IPS-15b (cell line): Measurements from ENCODE around the gene BLACAT1.
"Not testable (repeated sequence)": the region's sequence is repeated elsewhere in the genome, so short reads cannot be mapped to it uniquely, and the experiment has no call there.

Experiments
- H3K27me3 ChIP-seq: one replicate; pipeline ENCODE4 v1.6.1; 2013; ENCODE audit warnings: low read length; ENCODE audit not compliant: control insufficient read depth, insufficient read depth
- H3K36me3 ChIP-seq: one replicate; pipeline ENCODE4 v1.6.1; 2013; ENCODE audit warnings: low read length; ENCODE audit not compliant: control insufficient read depth, insufficient read depth
- H3K4me1 ChIP-seq: one replicate; pipeline ENCODE4 v1.6.1; 2013; ENCODE audit warnings: mild to moderate bottlenecking, low read length; ENCODE audit not compliant: control insufficient read depth, insufficient read depth
- H3K4me3 ChIP-seq: one replicate; pipeline ENCODE4 v1.5.1; 2013; ENCODE audit warnings: low read depth, low read length
- H3K9ac ChIP-seq: one replicate; pipeline ENCODE4 v1.6.1; 2013; ENCODE audit warnings: low read depth, mild to moderate bottlenecking, low read length
- H3K9me3 ChIP-seq: one replicate; pipeline ENCODE4 v1.6.1; 2013; ENCODE audit warnings: mild to moderate bottlenecking, low read length; ENCODE audit not compliant: control insufficient read depth, insufficient read depth

Gene BLACAT1

DNA sequence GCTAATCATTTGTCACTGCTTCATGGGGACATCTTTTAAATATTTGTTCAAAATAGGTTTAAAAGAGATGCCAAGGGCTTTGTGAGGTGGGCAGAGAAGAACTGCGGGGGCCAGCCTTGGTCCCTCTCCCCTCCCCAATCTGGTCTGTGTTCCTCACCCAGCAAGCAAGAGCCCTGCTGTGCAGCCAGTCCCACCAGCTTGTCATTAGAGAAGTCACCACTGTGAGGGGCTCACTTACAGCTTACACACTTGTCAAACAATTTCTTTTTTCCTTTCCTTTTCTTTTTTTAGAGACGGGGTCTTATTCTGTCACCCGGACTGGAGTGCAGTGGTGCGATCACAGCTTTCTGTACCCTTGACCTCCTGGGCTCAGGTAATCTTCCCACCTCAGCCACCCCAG, 38.3 kb upstream of the BLACAT1 start:
- H3K4me1 ChIP-seq: peaks cover 24% of the 10 kb centered on the region
- no peaks in the 10 kb centered on the region for H3K36me3 ChIP-seq
- H3K4me3 ChIP-seq: no peak overlapping the region
- H3K9me3 ChIP-seq: no peaks in the 10 kb centered on the region
- no peak overlapping the region for H3K9ac ChIP-seq
- peaks cover 5% of the 10 kb centered on the region for H3K27me3 ChIP-seq

DNA sequence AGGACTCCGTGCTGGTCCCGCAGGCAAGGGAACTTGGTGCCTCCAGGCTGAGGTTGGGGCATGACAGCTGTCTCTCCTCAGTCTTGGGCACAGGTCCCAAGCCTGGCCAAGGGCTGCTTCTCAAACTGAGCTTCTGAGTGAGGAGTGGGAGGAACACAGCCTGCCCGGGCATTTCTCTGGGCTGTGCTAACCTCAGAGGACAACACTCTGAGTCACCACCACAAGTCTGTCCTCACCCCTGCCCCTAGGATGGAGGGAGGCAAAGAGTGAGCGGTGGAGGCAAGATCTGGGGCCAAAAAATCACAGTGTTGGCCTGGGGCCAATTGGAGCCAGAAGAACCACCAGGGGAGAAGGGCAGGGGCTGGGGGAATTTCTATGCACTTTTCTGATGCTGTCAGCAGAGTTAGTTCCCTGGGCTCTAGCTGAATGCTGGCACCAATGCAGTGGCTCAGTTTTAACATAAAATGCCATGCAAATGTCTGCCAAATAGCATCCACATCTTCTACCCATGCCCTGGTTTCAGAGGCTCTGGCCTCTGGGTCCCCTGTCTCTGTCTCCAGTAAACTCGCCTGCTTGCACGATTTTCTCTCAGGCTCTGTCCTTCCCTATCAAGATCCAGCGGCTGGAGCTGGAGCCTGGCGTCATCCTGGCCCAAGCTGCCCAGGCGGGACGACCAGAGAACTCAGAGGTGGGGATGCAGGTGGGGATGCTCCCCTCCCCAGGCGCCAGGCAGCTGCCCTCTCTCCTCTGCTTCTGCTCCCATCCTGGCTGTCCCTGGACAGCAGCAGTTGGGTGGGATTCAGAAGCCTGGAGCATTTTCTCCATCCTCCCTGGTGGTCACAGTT, 37.6 kb upstream of the BLACAT1 start:
- Histone ChIP-seq H3K4me3 (no peak overlapping the region), H3K27me3 (peaks cover 5% of the 10 kb centered on the region), H3K4me1 (peaks cover 24% of the 10 kb centered on the region), H3K9ac (no peak overlapping the region), H3K36me3 (no peaks in the 10 kb centered on the region), H3K9me3 (no peaks in the 10 kb centered on the region)

DNA sequence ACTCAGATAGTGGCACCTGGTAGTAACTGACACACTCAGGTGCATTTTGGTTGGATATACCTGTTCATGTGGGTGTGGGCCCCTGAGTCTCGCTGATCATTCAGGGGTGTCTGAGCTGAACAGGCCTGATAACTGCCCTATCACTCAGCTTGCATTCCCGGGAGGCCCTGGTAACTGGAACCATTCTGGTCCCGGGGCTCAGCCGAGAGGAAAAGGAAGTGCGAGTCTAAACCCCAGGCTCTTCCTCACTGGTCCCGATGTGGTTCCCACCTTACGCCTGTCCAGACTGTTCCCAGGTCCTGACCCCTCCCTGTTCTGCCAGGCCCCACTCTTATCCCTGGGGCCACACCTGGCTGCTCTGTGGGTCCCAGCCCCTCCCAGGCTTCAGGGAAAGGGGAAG, 36.9 kb upstream of the BLACAT1 start:
- no peak overlapping the region for H3K9ac ChIP-seq
- H3K4me1 ChIP-seq: peaks cover 24% of the 10 kb centered on the region
- H3K4me3 ChIP-seq: no peak overlapping the region
- no peaks in the 10 kb centered on the region for H3K9me3 ChIP-seq
- H3K27me3 ChIP-seq: peaks cover 5% of the 10 kb centered on the region
- no peaks in the 10 kb centered on the region for H3K36me3 ChIP-seq

DNA sequence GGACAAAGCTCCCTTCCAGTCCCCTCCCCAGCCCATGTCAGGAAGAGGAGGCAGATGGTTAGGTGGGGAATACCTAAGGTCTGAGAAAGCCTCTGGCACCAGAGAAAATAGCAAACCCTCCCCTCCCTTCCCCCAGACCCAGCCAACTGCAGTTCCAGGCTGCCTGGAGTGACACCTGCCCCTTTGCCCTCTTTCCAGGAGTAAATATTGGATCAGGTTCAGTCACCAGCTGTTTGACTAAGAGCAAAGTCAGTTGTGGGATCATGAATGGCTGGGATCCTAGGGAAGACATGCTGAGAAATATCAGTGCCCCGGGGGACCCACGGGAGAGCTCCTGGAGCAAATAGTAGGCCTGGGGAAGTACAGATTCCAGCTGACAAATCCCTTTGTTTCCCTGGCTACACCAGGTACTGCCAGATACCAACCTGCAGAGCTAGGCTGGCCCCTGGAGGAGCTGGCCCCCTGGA, 36.4 kb upstream of the BLACAT1 start:
- Histone ChIP-seq H3K9ac (no peak overlapping the region), H3K4me1 (peaks cover 24% of the 10 kb centered on the region), H3K27me3 (peaks cover 2% of the 10 kb centered on the region), H3K4me3 (no peak overlapping the region), H3K9me3 (no peaks in the 10 kb centered on the region), H3K36me3 (no peaks in the 10 kb centered on the region)

- Histone ChIP-seq H3K9me3 (no peaks in the 10 kb centered on the region), H3K4me3 (no peak overlapping the region), H3K4me1 (peaks cover 24% of the 10 kb centered on the region), H3K36me3 (no peaks in the 10 kb centered on the region), H3K27me3 (peaks cover 2% of the 10 kb centered on the region), H3K9ac (no peak overlapping the region)
Measured at GRCh38 chr1:205491794-205492193, 35.9 kb upstream of the BLACAT1 start.

GRCh38 chr1:205488074-205488723, 32.4 kb upstream of the BLACAT1 start:
- H3K4me1 ChIP-seq: peaks cover 19% of the 10 kb centered on the region
- no peaks in the 10 kb centered on the region for H3K9me3 ChIP-seq
- no peak overlapping the region for H3K9ac ChIP-seq
- H3K36me3 ChIP-seq: no peaks in the 10 kb centered on the region
- H3K4me3 ChIP-seq: no peak overlapping the region
- peaks cover 9% of the 10 kb centered on the region for H3K27me3 ChIP-seq

- no peak overlapping the region for H3K4me3 ChIP-seq
- H3K4me1 ChIP-seq: peaks cover 11% of the 10 kb centered on the region
- H3K36me3 ChIP-seq: no peaks in the 10 kb centered on the region
Measured at GRCh38 chr1:205486258-205486657, 30.4 kb upstream of the BLACAT1 start.

GRCh38 chr1:205484985-205485967, 29.4 kb upstream of the BLACAT1 start:
- Histone ChIP-seq H3K4me1 (peaks cover 11% of the 10 kb centered on the region), H3K9ac (no peak overlapping the region), H3K27me3 (peaks cover 11% of the 10 kb centered on the region), H3K4me3 (peak overlapping the region; percentile 15), H3K36me3 (no peaks in the 10 kb centered on the region), H3K9me3 (no peaks in the 10 kb centered on the region)

More at GRCh38 chr1:205486258-205486657, 30.4 kb upstream of the BLACAT1 start:
- Histone ChIP-seq H3K9me3 (no peaks in the 10 kb centered on the region), H3K27me3 (peaks cover 9% of the 10 kb centered on the region), H3K9ac (no peak overlapping the region)

DNA sequence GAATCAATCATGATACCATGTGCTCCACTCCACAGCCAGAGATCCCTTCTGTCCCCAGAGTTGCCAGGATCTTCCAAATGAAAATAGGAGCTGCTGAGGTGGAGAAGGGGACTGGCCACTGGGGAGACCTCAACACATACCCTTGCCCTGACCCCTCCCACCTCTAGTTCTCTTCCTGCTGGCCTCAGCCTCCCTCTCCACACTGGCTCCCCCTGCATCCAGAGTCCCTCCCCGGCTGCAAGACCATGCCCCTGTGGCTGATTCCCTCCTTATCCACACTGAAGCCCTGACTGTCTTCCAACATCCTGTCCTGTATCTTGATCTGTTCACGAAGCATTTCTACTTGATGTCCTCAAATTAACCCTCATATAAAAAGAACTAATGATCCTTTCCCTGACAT, 27.5 kb upstream of the BLACAT1 start:
- Histone ChIP-seq H3K9me3 (no peaks in the 10 kb centered on the region), H3K36me3 (no peaks in the 10 kb centered on the region), H3K4me3 (no peak overlapping the region)

GRCh38 chr1:205482587-205482986, 26.7 kb upstream of the BLACAT1 start:
- Histone ChIP-seq H3K27me3 (peaks cover 12% of the 10 kb centered on the region), H3K4me1 (peaks cover 12% of the 10 kb centered on the region)
- not testable (repeated sequence) for H3K9me3 ChIP-seq, H3K9ac ChIP-seq, H3K36me3 ChIP-seq, H3K4me3 ChIP-seq

More for the DNA sequence above, 27.5 kb upstream of the BLACAT1 start:
- Histone ChIP-seq H3K4me1 (peaks cover 11% of the 10 kb centered on the region), H3K27me3 (peaks cover 12% of the 10 kb centered on the region), H3K9ac (no peak overlapping the region)

DNA sequence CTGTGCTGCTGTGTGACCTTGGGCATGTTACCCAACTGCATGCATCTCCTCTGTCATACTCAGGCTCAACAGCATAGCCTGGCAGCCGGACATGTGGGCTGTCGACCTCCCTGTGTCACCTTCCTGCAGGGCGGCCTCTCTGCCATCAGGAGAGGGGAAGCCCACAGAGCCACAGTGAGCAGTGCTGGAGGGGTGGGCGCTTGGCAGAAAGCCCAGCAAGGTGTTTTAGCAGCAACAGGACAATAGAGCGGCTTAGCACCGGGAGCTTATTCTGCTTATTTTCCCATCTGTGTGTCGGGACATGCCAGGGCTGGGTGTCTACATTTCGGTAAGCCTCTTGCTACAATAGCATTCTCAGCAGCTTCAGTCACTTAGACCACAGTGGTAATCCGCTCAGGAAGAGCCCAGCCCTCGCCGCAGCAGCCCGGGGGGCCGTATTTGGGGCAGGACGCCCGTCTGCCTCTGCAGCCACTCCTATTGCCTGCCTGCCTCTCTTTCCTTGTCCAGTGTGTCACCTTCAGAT, 25.8 kb upstream of the BLACAT1 start:
- peaks cover 21% of the 10 kb centered on the region for H3K4me1 ChIP-seq
- H3K27me3 ChIP-seq: peaks cover 12% of the 10 kb centered on the region
- no peak overlapping the region for H3K9ac ChIP-seq

More for the DNA sequence above, 25.8 kb upstream of the BLACAT1 start:
- Histone ChIP-seq H3K9me3 (no peaks in the 10 kb centered on the region), H3K4me3 (no peak overlapping the region), H3K36me3 (no peaks in the 10 kb centered on the region)
